ENCODE measurements around the gene RNF38. TPM values are rescaled to one million over a fixed set of nuclear protein-coding genes. Genes with fewer than 3 reads are reported as not detected.
"Not testable (repeated sequence)": the region's sequence is repeated elsewhere in the genome, so short reads cannot be mapped to it uniquely, and the experiment has no call there.

The RNF38 gene
- total RNA-seq, 1 donor from 2014 or later: 31.3 TPM

DNA sequence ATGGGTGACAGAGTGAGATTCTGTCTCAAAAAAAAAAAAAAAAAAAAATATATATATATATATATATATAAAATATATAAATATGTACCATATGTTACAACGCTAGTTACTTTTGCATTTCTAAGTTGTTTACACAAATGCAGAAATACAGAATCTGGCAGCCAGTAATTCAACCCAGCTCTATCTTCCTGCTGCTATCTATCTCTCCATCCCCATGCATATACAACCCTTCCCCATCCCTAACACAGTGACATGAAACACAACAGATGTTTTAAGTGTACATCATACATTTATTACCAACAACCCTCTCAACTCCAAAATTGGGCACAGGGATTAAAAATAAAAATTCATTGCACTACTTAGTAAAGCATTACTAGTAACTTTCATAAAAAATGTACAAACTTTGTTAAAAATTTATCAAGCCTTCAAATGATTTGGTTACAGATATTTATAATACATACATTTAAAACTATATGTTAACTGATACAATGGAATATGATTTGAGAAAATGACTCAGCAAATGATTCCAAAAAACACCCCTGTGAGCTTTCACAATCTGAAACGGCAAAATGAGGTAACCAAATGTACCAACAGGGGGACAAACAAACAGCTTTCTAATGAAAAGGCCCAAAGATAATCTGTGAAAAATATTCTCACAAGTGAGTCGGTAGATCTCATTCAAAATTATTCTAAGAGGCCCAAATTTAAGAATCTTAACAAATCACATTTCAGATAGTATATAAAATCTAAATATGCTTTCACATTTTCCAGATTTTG, 63.8 kb downstream of the RNF38 start:
- DNase-seq (ENCODE audit: low spot score): no peak

DNA sequence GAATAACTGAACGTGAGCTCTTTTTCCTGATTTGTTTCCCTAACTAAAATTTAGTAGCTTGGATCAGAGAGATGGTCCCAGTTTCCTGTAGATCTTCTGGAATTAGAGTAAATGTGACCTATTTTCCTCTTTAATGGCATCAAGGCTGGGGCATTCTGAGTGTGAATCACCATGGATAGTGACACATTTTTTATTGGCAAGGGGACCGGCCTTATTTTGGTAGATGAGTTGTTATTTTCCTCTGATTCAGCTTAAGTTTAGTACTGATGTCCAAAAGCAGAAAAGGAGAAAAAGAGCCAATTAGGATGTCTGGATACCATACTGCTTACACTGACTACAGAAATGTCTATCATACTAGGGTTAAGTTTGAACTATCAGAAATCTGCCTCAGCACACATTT, 68.1 kb downstream of the RNF38 start:
- no peak for DNase-seq (ENCODE audit: low spot score)

DNA sequence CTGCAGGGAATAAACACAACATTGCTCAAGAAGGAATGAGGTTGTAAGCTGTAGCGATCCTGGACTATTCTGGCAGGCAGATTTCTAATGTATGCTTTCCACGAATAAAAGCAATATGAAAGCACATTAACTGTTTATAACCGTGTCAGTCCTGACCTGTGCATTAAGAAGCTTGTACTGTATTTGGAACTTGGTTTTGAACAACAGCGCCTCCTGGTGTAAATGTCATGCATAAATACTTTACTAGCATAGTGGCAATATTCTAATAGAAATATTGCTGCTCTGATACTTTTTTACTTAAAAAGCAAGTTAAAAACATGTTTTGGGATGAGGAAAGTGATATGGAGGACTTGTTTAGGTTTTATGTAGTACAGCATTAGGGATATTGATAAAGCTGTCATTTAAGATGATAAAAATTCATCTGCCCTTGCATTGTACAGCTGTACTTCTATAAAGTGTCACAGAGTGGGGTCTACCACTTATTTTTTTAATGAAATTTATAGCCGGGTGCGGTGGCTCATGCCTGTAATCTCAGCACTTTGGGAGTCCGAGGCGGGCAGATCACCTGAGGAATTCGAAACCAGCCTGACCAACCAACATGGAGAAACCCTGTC, 71.2 kb downstream of the RNF38 start:
- DNase-seq (ENCODE audit: low spot score): no peak

DNA sequence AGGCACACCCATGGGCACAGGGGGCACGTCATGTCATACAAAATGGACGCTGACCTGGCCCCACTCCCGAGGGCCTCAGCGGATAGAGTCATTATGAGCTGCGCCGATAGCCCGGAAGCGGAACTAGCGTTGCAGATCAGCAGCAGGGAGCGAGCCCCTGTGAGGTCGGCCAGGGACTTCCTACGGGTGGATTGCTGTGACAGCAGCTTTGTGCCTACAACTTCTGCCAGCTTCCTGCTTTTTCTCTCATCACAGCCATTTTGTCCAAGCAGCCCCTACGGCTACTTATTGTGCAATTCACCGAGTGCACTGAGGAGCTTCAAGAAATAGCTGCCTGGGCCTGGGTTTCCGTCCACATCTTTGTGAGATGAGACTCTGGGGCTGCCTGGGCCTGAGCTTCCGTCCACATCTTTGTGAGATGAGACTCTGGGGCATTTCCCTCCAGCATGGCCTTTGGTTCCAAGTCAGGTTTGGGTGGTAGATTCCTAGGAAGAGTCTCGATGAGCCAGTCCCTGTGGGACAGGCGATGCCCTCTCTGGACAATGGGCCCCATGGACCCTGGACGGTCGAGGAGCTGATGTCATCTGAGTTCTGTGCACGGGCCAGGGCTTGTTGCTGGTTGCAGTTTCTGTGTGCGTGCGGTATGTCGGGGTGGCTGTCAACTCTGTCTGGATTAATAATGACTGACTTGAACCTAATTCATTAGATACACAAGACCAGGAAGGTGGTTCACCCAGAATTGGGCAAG, 74.8 kb downstream of the RNF38 start:
- DNase-seq (ENCODE audit: low spot score): no peak

- no peak for DNase-seq (ENCODE audit: low spot score)
Measured at GRCh38 chr9:36323926-36324325, 76.1 kb downstream of the RNF38 start.

GRCh38 chr9:36322462-36322861, 77.6 kb downstream of the RNF38 start:
- no peak for DNase-seq (ENCODE audit: low spot score)

DNA sequence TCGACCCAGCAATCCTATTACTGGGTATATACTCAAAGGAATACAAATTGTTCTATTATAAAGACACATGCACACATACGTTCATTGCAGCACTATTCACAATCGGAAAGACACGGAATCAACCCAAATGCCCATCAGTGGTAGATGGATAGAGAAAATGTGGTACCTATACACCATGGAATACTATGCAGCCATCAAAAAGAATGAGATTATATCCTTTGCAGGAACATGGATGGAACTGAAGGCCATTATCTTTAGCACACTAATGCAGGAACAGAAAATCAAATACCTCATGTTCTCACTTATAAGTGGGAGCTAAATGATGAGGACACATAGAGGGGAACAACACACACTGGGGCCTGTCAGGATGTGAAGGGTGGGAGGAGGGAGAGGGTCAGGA, 78.2 kb downstream of the RNF38 start:
- DNase-seq (ENCODE audit: low spot score): not testable (repeated sequence)

GRCh38 chr9:36320466-36320865, 79.6 kb downstream of the RNF38 start:
- no peak for DNase-seq (ENCODE audit: low spot score)

GRCh38 chr9:36319806-36320205, 80.3 kb downstream of the RNF38 start:
- DNase-seq (ENCODE audit: low spot score): no peak

- no peak for DNase-seq (ENCODE audit: low spot score)
Measured at GRCh38 chr9:36319183-36319582, 80.9 kb downstream of the RNF38 start.

- no peak for DNase-seq (ENCODE audit: low spot score)
Measured at GRCh38 chr9:36318212-36318802, 81.8 kb downstream of the RNF38 start.

DNA sequence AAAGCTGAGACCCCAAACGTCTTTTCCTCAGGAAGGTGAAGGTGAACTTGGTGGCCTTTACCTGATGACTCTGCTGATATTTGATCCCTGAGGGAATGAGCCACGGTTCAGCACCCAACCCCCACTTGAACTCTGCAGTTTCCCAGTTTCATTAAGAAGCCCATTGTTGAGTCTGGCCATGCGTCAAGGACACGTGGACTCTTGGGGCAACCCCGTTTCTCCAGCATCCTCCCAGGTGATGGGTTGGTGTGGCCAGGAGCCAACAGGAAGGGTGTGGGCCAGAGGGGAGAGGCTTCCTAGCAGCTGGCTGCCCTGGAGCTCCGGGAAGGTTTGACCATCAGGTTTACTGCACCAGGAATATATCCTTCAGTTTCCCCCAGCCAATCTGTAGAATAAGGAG, 82.3 kb downstream of the RNF38 start:
- no peak for DNase-seq (ENCODE audit: low spot score)

GRCh38 chr9:36316611-36317317, 83.3 kb downstream of the RNF38 start:
- DNase-seq (ENCODE audit: low spot score): no peak

DNA sequence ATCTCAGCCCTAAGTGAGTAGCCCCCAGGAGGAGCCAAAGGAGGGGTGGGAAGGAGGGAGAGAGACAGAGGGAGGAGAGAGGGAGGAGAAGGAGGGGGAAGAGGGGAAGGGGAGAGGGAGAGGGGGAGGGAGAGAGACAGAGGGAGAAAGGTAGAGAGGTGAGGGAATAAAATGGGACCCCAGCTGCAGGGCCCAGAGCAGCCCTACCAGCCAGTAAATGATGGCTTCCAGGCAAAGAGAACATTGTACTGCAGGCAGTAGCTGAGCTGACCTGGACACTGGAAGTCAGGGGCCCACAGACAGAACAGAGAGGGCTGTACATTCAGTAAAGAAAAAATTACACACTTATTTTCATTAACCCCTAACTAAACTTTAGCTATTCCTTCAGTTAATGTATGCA, 84.0 kb downstream of the RNF38 start:
- no peak for DNase-seq (ENCODE audit: low spot score)

GRCh38 chr9:36315283-36315682, 84.8 kb downstream of the RNF38 start:
- DNase-seq (ENCODE audit: low spot score): no peak

DNA sequence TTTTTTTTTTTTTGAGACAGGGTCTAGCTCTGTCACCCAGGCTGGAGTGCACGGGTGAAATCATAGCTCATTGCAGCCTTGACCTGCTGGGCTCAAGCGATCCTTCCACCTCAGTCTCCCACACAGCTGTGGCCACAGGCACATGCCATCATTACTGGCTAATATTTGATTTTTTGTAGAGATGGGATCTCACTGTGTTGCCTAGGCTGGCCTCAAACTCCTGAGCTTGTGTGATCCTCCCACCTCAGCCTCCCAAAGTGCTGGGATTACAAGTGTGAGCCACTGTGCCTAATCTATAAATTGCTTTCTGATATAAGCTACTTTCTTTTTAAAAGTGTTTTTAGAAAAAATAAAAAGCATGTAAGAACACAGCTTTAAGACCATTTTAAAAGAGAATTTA, 85.3 kb downstream of the RNF38 start:
- DNase-seq (ENCODE audit: low spot score): no peak

GRCh38 chr9:36306471-36307306, 93.4 kb downstream of the RNF38 start:
- no peak for DNase-seq (ENCODE audit: low spot score)

DNA sequence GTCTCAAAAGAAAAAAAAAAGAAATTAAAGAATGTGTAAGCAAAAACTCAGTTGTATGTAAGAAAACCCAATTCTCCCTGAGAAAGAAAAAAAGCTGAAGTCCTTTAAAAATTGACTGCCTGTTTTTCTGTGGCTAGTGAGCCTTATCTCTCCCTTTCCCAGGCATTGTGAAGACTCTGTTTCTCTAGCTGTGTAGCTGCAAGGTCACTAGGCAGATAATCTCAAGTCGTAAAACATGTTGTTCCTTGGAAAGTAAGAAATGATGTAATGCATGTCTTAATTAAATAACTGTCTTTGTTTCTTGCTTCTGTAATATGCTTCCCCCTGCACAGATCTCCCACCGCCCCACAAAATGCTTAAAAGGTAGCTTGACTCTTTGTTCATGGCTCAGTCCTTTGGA, 95.7 kb downstream of the RNF38 start:
- DNase-seq (ENCODE audit: low spot score): not testable (repeated sequence)

DNA sequence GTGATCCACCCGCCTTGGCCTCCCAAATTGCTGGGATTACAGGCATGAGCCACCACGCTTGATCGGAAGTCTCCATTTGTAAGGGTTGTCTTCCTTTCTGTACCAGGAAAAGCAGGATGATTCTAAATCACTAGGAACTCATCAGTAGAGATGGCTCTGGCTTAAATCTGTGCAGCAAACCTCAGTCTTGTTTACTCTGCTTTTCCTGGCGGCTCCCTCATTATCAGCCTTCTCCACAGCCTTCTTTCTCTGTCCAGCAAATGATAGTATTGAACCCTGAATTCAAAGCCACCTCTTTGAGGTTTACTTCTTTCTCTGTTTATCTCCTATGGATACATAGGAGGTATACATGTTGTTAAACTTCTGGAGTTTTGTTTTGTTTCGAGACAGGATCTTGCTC, 98.8 kb downstream of the RNF38 start:
- DNase-seq (ENCODE audit: low spot score): no peak

- no peak for DNase-seq (ENCODE audit: low spot score)
Measured at GRCh38 chr9:36298566-36298965, 101.5 kb downstream of the RNF38 start.

Data from mesenteric fat pad (tissue), 1 donor.